ENCODE results near the gene RPL12. TPM values are rescaled to one million over a fixed set of nuclear protein-coding genes. Genes with fewer than 3 reads are reported as not detected.
"Not testable (repeated sequence)": the region's sequence is repeated elsewhere in the genome, so short reads cannot be mapped to it uniquely, and the experiment has no call there.

RPL12 gene
- polyA plus RNA-seq, 5 donors = 1,820 to 2,541 (median 2,091) TPM

GRCh38 chr9:127479507-127480081 lies 28.4 kb upstream of the RPL12 start:
- DNase-seq = no peak

DNA sequence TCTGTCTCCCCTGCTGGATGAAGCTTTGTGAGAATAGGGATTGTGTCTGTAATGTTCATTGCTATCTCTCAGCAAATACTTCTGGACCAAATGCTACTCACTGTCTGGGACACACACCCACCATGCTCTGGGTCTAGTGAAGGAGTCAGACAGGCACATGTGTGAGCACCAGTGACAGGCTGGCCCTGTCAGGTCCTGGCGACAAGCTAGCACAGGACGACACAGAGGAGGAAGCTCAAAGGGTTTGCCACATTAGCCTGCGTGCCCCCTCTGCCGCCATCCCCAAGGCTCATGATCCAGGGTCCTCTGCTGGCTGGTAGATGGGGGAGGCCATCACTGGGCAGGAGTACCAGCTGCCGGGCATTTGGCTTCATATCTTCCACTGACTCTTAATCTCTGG lies 23.4 kb upstream of the RPL12 start:
- no peak for DNase-seq

- no peak for DNase-seq
Observed at GRCh38 chr9:127473932-127474331, 22.7 kb upstream of the RPL12 start.

GRCh38 chr9:127473501-127473900 lies 22.3 kb upstream of the RPL12 start:
- no peak for DNase-seq

DNA sequence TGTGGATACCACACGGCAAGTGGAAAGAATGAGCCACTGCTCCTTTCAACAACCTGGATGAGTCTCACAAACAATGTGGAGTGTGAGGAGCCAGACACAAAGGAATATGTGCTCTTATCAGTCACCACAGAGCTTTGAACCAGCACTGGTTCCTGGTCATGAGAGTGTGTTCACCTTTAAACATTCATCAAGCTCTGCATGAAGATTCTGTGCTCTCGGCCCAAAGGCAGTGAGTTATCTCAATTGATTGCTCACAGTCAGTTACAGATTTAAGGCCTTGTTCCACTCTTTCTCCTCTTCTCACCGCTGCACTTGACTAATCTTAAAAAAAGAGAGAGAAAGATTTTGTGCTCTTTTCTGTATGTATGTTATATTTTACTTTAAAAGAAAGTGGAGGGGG lies 19.5 kb upstream of the RPL12 start:
- no peak for DNase-seq

- no peak for DNase-seq
Observed at GRCh38 chr9:127467621-127468020, 16.4 kb upstream of the RPL12 start.

- DNase-seq = not testable (repeated sequence)
Observed at GRCh38 chr9:127466407-127466917, 15.3 kb upstream of the RPL12 start.

- no peak for DNase-seq
Observed at GRCh38 chr9:127463911-127464310, 12.7 kb upstream of the RPL12 start.

DNA sequence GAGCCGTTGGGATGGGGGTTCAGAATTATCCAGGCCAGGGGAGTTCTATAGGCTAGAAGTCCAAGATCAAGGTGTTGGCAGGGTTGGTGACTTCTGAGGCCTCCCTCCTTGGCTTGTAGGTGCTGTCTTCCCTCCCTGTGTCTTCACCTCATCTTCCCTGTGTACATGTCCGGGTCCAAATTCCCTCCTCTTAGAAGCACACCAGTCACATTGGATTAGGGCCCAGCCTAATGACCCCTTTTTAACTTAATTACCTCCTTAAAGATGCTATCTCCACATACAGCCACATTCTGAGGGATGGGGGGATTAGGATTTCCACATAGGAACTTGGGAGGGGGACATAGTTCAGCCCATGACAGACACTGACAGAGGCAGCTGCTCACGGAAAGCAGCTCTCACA lies 12.2 kb upstream of the RPL12 start:
- DNase-seq = no peak

GRCh38 chr9:127458921-127459320 lies 7.7 kb upstream of the RPL12 start:
- no peak for DNase-seq

DNA sequence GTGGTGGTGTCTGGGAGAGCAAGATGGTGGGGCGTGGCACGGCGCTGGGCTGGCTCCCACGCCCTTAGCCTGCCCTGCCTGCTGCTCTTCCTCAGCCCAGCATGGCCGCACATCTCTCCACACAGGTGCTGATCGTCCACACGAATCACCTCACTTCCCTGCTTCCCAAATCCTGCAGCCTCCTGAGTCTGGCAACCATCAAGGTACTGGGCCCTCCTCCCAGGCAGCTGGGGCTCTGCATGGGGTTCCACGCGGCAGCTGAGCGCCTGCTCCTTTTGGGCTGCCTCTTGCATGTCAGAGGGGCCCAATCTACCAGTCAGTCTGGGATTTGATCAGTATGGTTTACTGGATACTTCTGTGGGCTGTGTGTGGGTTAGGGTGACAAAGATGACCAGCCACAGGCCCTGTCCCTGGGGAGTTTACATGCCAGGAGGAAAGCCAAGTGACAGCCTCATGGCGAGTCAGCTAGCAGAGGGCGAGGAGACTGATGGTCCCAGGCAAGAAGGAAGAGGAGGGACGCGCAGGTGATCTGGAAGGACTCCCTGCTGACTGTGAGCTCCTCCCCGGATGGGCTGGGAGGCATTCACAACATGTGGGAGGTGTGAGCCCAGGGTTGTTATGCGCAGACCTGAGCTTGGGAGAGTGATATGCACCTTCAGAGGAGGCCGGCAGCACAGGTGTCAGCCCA lies 6.1 kb upstream of the RPL12 start:
- no peak for DNase-seq

GRCh38 chr9:127455324-127455992 lies 4.3 kb upstream of the RPL12 start:
- DNase-seq = no peak

DNA sequence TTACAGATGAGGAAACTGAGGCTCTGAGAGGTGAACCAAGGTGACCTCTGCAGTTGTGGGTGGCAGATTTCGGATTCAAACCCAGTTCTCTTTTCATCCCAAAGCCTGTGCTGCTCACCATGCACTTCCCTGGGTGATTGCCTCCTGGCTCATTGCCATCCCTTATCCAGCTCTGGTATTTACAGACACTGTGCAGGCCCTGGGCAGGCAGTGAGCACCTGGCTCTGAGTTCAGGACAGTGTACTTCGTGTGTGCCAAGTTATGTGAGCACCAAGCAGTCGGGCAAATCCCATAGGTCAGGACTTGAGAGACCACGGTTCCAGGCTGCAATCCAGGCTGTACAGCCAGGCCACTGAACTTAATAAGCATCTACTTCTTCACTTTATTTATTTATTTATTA lies 1.5 kb upstream of the RPL12 start:
- DNase-seq = no peak

DNA sequence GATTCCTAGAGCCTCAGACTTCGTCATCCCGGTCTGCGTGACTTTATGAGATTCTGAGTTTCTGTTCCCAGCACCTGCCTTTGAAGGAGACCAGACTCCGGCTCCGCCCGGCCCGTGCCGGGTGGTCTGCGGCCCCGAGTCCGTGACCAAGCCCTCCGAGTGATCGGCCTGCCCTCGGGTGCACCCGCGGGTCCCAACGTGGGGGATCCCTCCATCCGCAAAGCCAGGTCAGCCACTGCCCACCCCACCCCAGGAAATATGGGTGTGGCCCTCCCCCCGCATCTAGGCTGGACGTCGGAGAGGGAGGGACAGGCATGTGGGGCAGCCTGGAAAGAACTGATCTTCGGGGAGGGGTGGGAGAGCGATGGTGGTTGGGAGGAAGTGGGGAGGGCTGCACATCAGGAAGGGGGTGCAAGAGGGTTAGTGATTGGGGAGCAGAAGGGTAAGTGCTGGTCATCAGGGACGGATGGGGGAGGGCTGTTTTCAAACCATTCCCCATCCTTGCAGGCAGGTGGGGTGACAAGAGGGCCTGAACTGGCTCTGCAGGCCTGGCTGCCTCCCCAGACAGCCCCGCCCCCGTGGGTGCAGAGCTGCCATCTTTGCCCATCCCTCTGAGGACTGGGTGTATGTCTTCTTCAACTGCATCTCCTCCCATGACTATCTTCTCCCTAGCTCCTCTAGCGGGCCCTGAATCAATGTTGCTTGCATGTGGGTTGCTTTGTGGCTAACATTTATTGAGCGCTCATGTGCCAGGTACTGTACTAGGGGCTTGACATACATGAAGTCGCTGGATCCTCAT lies 851 bp upstream of the RPL12 start:
- DNase-seq = no peak

GRCh38 chr9:127451608-127451857 lies 327 bp upstream of the RPL12 start:
- no peak for DNase-seq

GRCh38 chr9:127450243-127450760 lies 904 bp downstream of the RPL12 start:
- peak in 1 of 2 donors; percentile 32 for DNase-seq

- no peak for DNase-seq
Observed at GRCh38 chr9:127449332-127449966, 1.8 kb downstream of the RPL12 start.

- no peak for DNase-seq
Observed at GRCh38 chr9:127448112-127448805, 2.9 kb downstream of the RPL12 start.

DNA sequence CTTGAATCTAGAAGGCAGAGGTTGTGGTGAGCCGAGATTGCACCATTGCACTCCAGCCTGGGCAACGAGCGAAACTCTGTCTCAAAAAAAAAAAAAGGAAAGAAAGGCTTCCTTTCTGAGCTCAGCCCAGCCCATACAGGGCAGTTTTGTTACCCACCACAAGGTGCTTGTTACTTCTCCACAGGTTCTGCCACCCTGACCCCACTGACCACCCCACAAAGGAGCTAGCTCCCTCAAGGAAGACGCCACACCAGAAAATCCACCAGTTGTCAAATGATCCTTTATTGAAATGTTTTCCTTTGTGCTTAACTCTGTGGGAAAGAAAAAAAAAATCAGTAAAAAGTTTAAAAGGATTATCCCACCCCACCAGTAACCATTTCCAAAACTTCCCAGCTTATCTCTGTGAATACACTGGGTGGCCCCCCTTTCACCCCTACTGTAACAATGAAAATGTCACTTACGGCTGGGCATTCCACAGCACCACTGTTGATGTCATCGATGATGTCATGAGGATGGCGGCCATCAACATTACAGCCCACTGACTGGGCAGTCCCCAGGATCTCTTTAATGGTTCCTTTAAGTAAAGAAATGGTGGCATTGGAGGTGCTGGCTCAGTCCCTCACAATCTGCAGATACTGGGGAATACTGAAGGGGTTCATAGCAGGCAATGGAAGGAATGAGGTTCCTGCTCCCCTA lies 3.6 kb downstream of the RPL12 start:
- no peak for DNase-seq

DNA sequence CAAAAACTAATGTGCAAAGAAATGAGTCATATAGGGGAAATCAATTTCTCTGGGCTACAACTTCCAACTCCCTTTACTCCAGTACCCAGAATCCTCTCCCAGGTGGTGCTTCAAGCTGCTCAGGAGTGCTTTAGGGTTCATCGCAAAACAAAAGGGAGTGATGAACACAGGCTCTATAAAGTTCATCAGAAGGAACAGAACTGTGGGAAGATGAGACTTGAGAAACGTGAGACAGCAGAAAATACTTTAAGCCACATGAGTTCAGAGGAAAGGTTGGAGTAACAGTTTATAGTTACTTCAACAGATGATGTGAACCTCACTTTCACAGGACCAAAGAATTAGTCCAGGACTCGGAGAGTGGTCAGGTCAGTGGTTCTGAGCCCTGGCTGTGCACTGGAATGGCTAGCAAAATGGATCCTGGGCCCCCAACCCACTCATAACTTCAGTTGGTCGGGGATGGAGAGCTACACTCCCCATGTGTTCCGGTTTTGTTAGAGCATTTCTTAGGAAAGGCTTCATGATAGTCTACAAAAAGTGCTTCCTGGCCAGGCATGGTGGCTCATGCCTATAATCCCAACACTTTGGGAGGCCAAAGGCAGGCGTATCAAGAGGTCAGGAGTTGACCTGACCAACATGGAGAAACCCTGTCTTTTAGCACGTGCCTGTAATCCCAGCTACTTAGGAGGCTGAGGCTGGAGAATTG lies 4.3 kb downstream of the RPL12 start:
- no peak for DNase-seq
